ENCODE results near the gene SEMA6B.
A peak's percentile ranks its signal among the peaks of the same experiment; 100 is the strongest.

SEMA6B gene

GRCh38 chr19:4553775-4554174 is 5.7 kb downstream of the SEMA6B start:
- no peak overlapping the region for H3K27ac ChIP-seq (ENCODE audit: extremely low read depth, low read depth, low read length)
- CTCF ChIA-PET: no interaction called here
- H3K9me3 ChIP-seq (ENCODE audit: control insufficient read depth, insufficient read depth, low read depth, low read length): no peaks in the 10 kb centered on the region
- TF ChIP-seq ZNF366 (tag by site-specific recombination; conservative IDR thresholded peaks at IDR 0.05): peak; percentile 56
- no peak for TF ChIP-seq ZNF626 (tag by site-specific recombination; IDR thresholded peaks at IDR 0.05)
- peak; percentile 87 for TF ChIP-seq ZFHX2 (tag by site-specific recombination; conservative IDR thresholded peaks at IDR 0.05)
- TF ChIP-seq ZNF513 (tag by site-specific recombination; IDR thresholded peaks at IDR 0.05): no peak
- TF ChIP-seq EGR2 (tag by site-specific recombination; IDR thresholded peaks at IDR 0.05; ENCODE audit: low read depth): peak; percentile 94
- peaks cover 0 to 49% of the 10 kb centered on the region in 2 experiments; a peak in 2 of 3 replicates for H3K36me3 ChIP-seq (ENCODE audit: control insufficient read depth in 2 of 2, insufficient read depth in 1 of 2, low read length in 2 of 2)
- POLR2A ChIA-PET: no interaction called here
- H3K4me1 ChIP-seq (ENCODE audit: control insufficient read depth, insufficient read depth, low read length): no peaks in the 10 kb centered on the region
- no peak overlapping the region for H3K4me3 ChIP-seq (ENCODE audit: low read depth, low read length)

- POLR2A ChIA-PET: no interaction called here
- Histone ChIP-seq H3K4me3 (ENCODE audit: low read depth, low read length) (no peak overlapping the region), H3K4me1 (ENCODE audit: control insufficient read depth, insufficient read depth, low read length) (no peaks in the 10 kb centered on the region), H3K9me3 (ENCODE audit: control insufficient read depth, insufficient read depth, low read depth, low read length) (no peaks in the 10 kb centered on the region), H3K36me3 (ENCODE audit: control insufficient read depth in 2 of 2, insufficient read depth in 1 of 2, low read length in 2 of 2) (peaks cover 0 to 49% of the 10 kb centered on the region in 2 experiments; a peak in 2 of 3 replicates), H3K27ac (ENCODE audit: extremely low read depth, low read depth, low read length) (no peak overlapping the region)
- CTCF ChIA-PET: interaction anchor here (1.0 kb wide), 1 partner anchor 85 kb away, joined by 3 read pairs; no protein-coding TSS in a partner anchor
- TF ChIP-seq ZNF791 (tag by site-specific recombination; IDR thresholded peaks at IDR 0.05) (no peak), ZBTB17 (tag by site-specific recombination; IDR thresholded peaks at IDR 0.05) (peak; percentile 95), FEZF1 (tag by site-specific recombination; IDR thresholded peaks at IDR 0.05) (no peak), ZNF366 (tag by site-specific recombination; conservative IDR thresholded peaks at IDR 0.05) (peak; percentile 97), EGR2 (tag by site-specific recombination; IDR thresholded peaks at IDR 0.05; ENCODE audit: low read depth) (peak; percentile 61), ZNF423 (tag by site-specific recombination; IDR thresholded peaks at IDR 0.05) (no peak), KLF16 (tag by site-specific recombination; IDR thresholded peaks at IDR 0.05) (no peak), ZNF248 (tag by site-specific recombination; IDR thresholded peaks at IDR 0.05) (no peak), HOXC10 (CRISPR knock-in tag; IDR thresholded peaks at IDR 0.05) (no peak), ZEB2 (tag by site-specific recombination; IDR thresholded peaks at IDR 0.05) (no peak), ZNF544 (tag by site-specific recombination; IDR thresholded peaks at IDR 0.05) (no peak)
- TF ChIP-seq, protein P1, sequence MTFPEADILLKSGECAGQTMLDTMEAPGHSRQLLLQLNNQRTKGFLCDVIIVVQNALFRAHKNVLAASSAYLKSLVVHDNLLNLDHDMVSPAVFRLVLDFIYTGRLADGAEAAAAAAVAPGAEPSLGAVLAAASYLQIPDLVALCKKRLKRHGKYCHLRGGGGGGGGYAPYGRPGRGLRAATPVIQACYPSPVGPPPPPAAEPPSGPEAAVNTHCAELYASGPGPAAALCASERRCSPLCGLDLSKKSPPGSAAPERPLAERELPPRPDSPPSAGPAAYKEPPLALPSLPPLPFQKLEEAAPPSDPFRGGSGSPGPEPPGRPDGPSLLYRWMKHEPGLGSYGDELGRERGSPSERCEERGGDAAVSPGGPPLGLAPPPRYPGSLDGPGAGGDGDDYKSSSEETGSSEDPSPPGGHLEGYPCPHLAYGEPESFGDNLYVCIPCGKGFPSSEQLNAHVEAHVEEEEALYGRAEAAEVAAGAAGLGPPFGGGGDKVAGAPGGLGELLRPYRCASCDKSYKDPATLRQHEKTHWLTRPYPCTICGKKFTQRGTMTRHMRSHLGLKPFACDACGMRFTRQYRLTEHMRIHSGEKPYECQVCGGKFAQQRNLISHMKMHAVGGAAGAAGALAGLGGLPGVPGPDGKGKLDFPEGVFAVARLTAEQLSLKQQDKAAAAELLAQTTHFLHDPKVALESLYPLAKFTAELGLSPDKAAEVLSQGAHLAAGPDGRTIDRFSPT (tag by site-specific recombination; IDR thresholded peaks at IDR 0.05): no peak
These were observed 6.3 kb downstream of the SEMA6B start for GRCh38 chr19:4553092-4553695.

DNA sequence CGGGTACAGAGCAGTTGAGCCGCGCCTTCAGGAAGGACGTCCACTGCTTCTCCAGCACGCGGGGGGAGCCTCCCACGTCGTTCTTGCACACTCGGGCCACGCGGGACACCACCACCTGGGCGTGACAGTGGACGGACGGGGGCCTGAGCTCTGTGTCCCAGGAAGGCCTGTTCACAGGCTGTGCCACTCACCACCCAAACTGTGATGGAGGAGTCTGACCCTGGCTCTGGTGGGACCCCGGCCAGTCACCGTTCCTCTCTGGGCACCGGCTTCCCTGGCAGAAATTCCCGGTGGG is 7.0 kb downstream of the SEMA6B start:
- Histone ChIP-seq H3K27ac (ENCODE audit: extremely low read depth, low read depth, low read length) (no peak overlapping the region), H3K4me1 (ENCODE audit: control insufficient read depth, insufficient read depth, low read length) (no peaks in the 10 kb centered on the region), H3K9me3 (ENCODE audit: control insufficient read depth, insufficient read depth, low read depth, low read length) (no peaks in the 10 kb centered on the region), H3K4me3 (ENCODE audit: low read depth, low read length) (no peak overlapping the region), H3K36me3 (ENCODE audit: control insufficient read depth in 2 of 2, insufficient read depth in 1 of 2, low read length in 2 of 2) (peaks cover 0 to 49% of the 10 kb centered on the region in 2 experiments; a peak in 2 of 3 replicates)
- CTCF ChIA-PET: interaction anchor here (1.0 kb wide), 1 partner anchor 85 kb away, joined by 3 read pairs; no protein-coding TSS in a partner anchor
- POLR2A ChIA-PET: no interaction called here
- no peak for TF ChIP-seq TSHZ1 (tag by site-specific recombination; IDR thresholded peaks at IDR 0.05; ENCODE audit: borderline replicate concordance)
- no peak for TF ChIP-seq ZNF140 (tag by site-specific recombination; IDR thresholded peaks at IDR 0.05)
- no peak for TF ChIP-seq ZNF350 (tag by site-specific recombination; IDR thresholded peaks at IDR 0.05)
- no peak for TF ChIP-seq PBX3 (CRISPR knock-in tag; IDR thresholded peaks at IDR 0.05)
- TF ChIP-seq BCL11A (tag by site-specific recombination; IDR thresholded peaks at IDR 0.05; ENCODE audit: low read depth): no peak
- TF ChIP-seq ZNF169 (tag by site-specific recombination; IDR thresholded peaks at IDR 0.05): no peak
- no peak for TF ChIP-seq ZNF660 (tag by site-specific recombination; IDR thresholded peaks at IDR 0.05)
- TF ChIP-seq ZNF211 (tag by site-specific recombination; IDR thresholded peaks at IDR 0.05; ENCODE audit: low read depth): no peak
- no peak for TF ChIP-seq KLF10 (tag by site-specific recombination; IDR thresholded peaks at IDR 0.05)
- TF ChIP-seq ZNF138 (tag by site-specific recombination; IDR thresholded peaks at IDR 0.05; ENCODE audit: borderline replicate concordance): no peak

Data from HEK293 (cell line).